ENCODE results near the gene HSPBP1.

The HSPBP1 gene

DNA sequence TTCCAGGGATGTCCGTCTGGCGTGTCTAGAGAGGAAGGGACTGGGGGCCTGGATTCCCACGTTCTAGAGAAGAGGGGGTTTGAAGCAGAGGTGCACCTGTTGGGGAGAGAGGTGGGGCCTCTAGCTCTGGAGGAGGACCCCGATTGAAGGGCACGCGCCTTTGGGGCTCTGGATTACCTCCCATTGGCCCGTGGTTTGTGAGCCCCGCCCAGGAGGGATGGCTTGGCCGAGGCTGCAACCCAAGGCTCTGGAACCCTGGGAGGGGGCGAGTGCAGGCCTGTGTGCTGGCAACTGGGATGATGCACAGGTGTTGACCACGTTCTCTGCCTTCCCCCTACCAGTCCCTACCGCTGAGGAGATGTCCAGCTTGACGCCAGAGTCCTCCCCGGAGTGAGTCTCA, 25.1 kb upstream of the HSPBP1 start:
- DNase-seq (ENCODE audit: low read depth in 2 of 2): no peak

DNA sequence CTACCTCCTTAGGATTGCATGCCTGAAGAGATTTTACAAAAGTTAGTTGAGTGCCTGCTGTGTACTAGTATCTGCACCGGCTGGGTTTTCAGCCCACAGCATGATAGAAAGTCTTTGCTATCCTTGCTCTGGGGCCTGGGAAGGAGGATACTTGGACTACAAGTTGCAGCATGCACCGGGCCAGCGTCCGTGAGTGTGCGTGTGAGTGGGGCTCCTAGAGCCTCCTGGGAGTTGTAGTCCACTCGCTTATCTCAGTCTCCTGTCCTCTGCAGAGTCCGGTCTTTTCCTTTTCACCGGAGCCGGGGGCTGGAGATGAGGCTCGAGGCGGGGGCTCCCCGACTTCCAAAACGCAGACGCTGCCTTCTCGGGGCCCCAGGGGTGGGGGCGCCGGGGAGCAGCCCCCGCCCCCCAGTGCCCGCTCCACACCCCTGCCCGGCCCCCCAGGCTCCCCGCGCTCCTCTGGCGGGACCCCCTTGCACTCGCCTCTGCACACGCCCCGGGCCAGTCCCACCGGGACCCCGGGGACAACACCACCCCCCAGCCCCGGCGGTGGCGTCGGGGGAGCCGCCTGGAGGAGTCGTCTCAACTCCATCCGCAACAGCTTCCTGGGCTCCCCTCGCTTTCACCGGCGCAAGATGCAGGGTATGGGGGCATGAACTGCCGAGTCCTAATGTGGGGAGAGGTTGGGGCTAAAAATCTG, 24.5 kb upstream of the HSPBP1 start:
- no peak for DNase-seq (ENCODE audit: low read depth in 2 of 2)

DNA sequence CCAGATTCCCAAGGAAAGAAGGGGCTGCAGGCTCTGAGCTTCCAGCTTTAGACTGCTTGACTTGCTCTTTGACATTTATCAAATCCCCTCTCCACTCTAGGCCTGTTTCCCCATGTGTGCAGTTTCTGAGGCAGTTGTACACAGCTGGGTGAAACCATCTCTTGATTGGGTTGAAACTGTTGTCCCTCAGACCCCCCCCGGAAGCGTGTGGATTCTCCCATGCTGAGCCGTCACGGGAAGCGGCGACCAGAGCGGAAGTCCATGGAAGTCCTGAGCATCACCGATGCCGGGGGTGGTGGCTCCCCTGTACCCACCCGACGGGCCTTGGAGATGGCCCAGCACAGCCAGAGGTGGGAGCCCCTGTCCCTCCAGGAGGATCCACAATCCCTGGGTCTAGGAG, 23.6 kb upstream of the HSPBP1 start:
- no peak for DNase-seq (ENCODE audit: low read depth in 2 of 2)

DNA sequence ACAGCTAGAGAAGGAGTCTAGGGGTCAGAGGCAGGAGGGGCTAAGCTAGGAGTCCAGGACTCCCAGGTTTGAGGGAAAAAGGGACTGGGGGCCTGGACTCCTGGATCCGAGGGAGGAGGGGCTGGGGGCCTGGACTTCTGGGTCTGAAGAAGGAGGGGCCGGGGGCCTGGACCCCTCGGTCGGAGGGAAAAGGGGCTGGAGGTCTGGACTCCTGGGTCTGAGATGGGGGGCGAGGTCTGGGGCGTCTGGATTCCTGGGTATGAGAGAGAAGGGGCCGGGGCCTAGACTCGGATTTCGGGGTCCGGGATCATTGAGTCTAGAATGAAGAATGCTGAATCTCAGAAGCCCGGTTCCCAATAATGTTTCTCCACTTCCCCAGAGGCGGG, 22.4 kb upstream of the HSPBP1 start:
- DNase-seq (ENCODE audit: low read depth in 2 of 2): no peak

DNA sequence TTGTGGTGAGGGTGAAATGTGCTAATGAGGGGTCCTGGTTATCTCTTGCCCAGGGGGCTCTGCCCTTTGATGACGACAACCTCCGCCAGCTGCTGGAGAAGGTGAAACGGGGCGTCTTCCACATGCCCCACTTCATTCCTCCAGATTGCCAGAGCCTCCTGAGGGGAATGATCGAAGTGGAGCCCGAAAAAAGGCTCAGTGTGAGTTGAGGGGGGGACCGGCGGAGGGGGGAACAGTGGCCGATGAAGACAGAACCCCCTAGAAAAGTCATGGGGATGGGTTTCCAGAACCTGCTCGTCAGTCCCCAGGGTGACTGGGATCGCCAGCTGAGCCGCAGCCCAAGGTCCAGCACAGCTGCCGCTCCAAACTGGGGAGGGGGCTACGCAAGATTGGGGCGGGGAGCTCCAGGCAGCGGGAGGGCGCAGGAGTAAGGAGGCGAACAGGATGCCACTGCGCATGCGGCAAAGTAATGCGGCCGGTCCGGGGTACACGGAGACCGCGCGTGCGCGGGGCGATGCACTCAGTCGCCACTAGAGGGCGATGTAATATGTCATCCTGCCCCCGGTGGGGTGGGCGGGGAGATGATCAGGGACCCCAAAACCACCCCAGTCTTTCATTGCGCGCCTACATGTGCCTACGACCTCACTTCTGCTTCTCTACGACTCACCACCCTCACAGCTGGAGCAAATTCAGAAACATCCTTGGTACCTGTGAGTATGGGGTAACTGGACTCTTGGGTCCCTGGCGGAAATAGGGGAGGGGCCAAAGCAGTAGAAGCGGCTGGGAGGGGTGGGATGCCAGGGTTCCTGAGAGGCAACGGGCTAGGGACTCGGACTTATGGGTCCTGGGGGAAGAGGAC, 21.8 kb upstream of the HSPBP1 start:
- peak; percentile 91 to 97 for DNase-seq (ENCODE audit: low read depth in 2 of 2)

DNA sequence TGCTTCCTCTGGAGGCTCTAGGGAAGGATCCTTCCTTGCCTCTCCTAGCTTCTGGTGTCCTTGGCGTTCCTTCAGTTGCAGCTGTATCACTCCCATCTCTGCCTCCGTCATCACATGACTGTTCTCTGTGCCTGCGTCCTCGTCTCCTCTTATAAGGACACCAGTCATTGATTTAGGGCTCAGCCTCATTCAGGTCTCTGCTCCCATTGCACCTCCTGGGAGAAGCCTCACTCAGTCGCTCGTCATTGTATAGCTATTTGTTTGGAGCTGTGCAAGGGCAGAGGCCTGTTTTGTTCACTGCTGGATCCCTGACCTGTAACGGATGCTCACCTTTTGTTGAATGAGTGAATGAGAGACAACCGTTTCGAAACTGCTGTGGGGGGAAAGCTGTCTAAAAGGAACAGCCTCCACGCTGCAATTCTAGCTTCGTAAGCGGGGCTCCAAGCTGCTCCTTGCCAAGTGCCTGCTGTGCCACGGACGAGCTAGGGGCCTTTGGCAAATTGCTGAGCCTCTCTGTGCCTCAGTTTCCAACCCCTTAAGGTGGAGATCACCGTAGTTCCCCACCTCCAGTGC, 21.1 kb upstream of the HSPBP1 start:
- no peak for DNase-seq (ENCODE audit: low read depth in 2 of 2)

DNA sequence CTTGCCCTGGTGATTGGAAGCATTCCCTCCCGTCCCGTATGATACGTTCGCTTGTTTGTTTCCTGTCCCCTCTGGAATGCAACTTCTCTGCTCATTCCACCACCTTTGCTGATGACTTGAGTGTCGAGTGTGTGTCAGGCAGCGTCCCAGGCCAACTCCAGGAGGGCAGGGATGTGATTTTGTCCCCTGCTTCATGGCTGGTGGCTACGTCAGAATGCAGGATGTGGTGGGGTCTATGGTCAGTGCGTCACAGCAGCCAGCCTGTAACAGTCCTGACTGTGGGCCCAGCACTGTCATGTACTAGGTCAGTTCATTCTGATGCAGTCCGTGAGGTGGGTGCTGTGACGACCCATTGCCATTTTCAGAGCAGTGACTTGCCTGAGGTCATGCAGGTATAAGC, 20.1 kb upstream of the HSPBP1 start:
- DNase-seq (ENCODE audit: low read depth in 2 of 2): no peak

DNA sequence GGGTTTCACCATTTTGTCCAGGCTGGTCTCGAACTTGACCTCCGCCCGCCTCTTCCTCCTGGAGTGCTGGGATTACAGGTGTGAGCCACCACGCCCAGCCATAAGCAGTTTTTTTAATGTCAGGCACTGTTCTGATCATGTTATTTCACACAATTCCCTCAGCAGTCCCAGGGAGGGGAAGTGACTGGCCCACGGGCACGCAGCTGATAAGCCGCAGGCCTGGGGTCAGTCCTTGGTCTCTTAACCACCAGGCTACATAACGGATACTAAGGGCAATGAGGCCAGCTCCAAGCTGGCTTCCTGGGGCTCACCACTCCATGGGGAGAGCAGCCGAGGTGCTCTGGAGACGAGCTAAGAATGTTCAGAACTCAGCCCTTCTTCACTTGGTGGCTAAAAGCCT, 17.4 kb upstream of the HSPBP1 start:
- no peak for DNase-seq (ENCODE audit: low read depth in 2 of 2)

DNA sequence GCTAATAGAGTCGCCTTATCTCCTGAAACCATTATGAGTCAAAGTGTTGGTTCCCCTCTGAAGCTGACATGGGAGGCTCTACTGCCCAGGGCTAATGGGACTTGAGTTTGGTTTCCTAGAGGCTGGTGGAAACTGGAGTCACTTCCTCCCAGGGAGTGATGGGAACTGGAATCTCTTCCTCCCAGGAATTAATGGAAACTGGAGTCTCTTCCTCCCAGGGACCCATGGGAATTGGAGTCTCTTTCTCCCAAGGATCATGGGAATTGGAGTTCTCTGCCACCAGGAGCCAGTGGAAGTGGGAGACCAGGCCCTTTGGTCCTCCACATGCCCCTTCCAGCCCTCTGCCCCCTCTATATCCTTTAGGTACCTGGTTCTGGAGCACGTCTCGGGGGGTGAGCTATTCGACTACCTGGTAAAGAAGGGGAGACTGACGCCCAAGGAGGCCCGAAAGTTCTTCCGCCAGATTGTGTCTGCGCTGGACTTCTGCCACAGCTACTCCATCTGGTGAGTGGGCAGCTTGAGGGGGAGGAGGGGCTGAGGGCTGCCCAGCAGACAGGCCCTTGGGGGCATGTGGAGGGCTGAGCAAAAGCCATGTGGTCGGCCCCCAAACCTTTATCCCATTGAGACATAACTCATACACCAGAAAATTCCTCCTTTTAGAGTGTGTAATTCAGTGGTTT, 9.3 kb upstream of the HSPBP1 start:
- no peak for DNase-seq (ENCODE audit: low read depth in 2 of 2)

DNA sequence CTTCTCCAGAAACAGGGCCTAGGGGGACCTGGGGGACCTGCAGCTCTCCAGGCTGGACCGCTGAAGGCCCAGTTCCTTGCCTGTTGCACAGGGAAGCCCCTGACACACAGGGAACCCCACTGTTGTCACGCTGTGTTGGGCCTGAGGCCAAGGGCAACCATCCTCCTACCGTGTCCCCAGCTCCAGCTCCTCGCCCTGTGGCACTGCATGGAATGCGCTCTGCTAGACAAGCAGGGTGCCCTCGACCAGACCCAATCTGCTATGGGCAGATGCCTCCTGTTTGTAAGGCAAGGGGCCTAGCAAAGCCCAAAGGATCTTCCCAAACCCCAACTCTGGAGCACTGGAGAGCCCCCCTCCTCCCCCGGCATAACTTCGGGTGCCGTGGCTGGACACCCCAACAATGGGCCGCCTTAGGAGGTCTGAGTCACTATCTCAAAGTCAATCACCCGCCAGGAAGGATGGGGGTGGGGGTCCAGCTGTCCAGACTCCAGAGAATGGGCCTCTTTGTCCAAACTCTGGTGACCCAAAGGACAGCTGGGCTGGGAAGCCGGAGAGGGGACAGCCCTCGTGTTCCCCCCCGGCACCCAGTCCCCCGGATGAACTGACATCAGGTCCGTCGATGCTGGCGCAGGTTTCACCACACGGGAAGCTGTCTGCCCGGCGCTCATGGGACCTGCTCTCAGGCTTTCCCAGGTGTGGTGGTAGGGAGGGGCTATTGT, 7.6 kb upstream of the HSPBP1 start:
- no peak for DNase-seq (ENCODE audit: low read depth in 2 of 2)

DNA sequence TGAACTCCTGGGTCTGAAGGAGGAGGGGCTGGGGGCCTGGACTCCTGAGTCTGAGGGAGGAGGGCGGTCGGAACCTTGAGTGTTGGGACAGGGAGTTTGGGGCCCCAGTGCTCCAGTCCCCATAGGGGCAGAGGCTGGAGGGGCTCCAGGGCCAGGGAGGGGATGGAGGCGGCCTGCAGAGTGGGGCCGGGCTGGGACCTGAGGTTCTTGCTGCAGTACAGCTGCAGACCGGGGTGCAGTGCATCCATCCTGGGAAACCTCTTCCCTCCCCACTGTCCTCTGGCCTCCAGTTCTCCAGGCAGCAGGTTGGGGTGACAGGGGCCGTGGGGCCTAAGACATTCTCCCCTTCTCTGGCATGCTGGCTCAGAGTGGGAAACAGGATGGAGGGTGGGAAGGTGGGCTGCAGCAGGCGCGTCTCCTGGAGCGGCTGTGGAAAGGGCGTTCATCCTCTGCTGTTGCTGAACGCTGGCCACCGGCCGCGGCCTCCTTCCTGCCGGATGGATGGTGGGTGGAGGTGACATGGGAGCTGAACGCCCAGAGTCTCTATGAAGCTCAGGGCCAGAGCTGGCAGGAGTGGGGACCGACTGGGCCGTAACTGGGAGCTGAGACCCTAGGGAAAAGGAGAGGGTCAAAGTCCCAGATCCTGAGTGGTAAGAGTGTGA, 5.5 kb upstream of the HSPBP1 start:
- no peak for DNase-seq (ENCODE audit: low read depth in 2 of 2)

DNA sequence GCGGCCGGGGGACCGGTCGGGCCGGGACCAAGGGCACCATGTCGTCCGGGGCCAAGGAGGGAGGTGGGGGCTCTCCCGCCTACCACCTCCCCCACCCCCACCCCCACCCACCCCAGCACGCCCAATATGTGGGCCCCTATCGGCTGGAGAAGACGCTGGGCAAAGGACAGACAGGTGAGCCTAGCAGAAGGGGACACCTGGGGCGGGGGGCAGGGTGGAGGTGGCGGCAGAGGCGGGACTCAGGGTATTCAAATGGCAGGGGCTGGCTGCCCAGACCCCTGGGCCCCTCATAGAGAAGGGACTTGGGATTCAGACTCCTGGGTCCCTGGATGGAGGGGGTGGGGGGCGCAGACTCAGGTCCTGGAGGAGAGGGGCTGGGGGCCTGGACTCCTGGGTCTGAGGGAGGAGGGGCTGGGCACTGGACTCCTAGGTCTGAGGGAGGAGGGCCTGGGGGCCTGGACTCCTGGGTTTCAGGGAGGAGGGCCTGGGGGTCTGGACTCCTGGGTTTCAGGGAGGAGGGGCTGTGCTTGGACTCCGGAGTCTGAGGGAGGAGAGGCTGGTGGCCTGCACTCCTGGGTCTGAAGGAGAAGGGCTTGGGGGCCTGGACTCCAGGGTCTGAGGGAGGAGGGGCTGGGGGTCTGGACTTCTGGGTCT, 4.6 kb upstream of the HSPBP1 start:
- DNase-seq (ENCODE audit: low read depth in 2 of 2): no peak

DNA sequence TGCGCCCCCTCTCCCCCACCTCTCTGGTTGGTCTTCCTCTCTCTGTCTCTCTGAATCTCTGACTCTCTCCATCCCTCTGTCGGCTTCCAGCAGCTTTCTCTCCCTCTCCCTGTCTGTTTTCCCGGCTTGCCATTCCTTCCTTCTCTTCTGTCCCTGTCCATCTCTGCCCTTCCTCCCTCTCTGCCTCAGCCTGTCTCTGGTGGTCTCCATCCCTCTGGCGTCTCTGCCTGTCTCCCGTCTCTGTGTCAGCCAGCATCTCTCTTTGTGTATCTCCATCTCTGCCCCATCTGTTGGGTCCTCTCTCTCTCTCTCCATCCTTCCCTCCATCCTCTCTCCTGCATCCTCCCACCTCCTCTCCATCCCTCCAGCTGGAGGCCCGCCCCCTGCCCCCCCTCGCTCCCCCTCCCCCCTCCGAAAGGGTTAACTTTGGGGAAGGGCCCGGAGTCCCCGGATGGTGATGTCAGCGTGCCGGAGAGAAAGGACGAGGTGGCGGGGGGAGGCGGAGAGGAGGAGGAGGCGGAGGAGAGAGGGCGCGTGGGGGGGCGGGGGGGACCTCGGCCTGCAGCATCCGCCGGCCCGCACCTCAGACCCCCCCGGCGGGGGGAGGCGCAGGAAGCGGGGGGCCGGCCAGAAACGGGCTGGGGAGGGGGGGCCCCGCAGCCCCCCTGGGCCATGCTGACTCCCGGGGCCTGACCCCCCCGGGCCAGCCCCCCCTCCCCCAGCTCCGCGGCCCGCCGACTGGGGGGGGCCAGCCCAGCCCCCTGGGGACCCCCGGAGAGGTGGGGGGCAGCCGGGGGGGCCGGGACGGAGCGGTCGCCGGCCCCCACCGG, 3.9 kb upstream of the HSPBP1 start, which contains the start of gene BRSK1:
BRSK1 (plus strand) TSS at position 450 of the 830 bp plus-strand sequence. CDS start 446 bp downstream, outside the sequence.
- DNase-seq (ENCODE audit: low read depth in 2 of 2): peak; percentile 16 to 21

DNA sequence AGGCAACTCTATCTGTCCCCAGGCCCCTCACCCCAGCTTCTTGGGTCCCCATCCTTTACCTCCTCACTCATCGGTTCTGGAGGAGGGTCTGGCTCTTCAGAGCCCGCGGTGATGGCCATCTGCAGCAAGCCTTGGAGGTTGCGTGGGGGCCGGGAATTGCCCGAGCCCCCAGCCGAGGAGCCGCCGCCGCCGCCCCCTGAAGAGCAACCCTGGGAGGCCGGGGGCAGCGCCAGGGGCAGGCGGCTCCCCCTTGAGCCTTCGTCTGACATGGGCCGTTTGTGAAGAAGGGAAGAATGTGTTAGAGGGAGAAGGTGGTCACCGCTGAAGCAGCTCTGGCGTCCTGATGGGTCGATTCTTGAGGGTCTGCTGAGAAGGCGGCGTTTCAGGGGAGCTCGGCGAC, 570 bp downstream of the HSPBP1 start:
- no peak for DNase-seq (ENCODE audit: low read depth in 2 of 2)

DNA sequence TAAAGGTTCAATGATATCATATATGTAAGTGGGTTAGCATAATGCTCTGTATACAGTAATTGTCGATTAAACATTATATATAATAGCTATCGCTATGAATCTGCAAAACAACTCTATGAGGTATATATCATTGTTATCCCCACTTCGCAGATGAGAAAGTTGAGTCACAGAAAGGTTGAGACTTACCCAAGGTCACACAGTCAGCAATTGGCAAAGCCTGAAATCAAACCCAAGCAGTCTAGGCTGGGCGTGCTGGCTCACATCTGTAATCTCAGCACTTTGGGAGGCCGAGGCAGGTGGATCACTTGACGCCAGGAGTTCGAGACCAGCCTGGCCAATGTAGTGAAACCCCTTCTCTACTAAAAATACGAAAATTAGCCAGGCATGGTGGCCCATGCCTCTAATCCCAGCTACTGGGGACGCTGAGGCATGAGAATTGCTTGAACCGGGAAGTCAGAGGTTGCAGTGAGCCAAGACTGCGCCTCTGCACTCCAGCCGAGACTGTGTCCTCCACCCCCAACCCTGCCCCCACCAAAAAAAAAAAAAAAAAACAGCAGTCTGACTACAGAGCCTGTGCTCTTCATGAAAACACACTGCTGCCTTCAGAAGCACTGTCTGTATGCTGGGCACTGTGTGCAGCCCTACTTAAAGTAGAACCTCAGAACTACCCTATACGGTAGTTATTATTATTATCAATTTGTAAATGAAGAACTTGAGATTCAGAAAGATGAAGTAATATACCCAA, 1.3 kb downstream of the HSPBP1 start:
- DNase-seq (ENCODE audit: low read depth in 2 of 2): no peak

DNA sequence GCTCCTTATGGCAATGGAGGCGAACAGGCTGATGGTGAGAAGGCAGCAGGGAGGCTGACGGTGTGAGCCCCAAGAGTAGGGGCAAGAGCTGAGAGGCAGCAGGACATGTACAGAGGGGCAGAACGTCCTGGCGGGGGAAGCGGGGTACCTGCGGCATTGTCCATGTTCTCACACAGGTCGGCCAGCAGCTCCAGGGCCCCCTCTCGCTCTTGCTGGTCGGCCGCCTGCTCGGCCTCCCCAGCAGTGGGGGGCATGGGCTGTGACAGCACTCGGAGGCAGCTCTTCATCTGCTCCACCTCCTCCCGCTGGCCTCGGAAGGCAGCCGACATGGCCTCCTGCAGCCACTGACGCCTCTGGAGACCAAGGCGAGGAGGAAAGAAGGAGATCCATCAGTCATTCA, 2.4 kb downstream of the HSPBP1 start:
- no peak for DNase-seq (ENCODE audit: low read depth in 2 of 2)

DNA sequence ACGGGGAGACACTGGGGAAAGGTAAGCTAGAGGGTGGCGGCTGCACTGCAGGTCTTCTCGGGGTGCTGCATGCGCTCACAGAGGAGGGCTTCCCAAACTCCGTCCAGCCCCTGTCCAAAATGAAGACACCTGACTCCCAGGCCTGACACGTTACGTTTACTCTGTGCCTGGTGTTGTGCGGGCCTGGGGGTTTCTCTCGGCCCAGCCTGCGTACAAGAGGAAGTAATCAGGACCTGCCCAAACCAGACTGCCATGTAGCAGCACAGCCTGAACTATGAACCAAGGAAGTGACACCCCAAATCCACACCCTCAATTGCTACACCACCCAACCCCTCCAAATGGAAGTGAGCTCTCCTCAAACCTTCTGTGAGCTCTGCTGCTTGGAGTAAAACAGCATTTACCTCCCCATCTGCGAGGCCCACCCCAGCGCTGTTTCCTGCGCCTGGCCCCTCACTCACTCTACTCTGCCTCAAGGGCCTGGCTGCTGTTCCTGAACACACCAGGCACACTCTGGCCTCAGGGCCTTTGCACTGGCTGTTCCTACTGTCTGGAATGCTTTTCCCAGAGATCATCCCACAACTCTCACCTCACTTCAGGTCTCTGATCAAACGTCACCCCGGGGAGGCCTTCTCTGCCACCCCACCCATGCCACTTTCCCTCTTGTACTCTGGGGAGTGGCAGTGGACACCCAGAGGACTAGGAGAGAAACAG, 3.0 kb downstream of the HSPBP1 start:
- DNase-seq (ENCODE audit: low read depth in 2 of 2): no peak

Measured in stimulated activated CD8-positive, alpha-beta memory T cell treated with anti-CD3 and anti-CD28 coated beads, Interleukin-2, amount 100 ng/mL, for 48 hours (primary cell).